Activated T-helper 2 cell treated with anti-CD3 and anti-CD28 coated beads, Interferon-gamma antibody, Interleukin-2, Interleukin-4, amounts not matched to agents 10 μg/mL and 5 μg/mL and 100 μg/mL, durations not matched to agents 14 hours and 24 hours and 36 hours (primary cell): ENCODE measurements around the gene PDS5A. TPM values are rescaled to one million over a fixed set of nuclear protein-coding genes. Genes with fewer than 3 reads are reported as not detected.
"Not testable (repeated sequence)": the region's sequence is repeated elsewhere in the genome, so short reads cannot be mapped to it uniquely, and the experiment has no call there.

Experiments used
- DNase-seq: peaks from one replicate; pipeline ENCODE4 v3.0.0; 2021; ENCODE audit warnings: low spot score
- H3K27ac Mint-ChIP-seq: one replicate; pipeline ENCODE4 v1.8.0; 2021; ENCODE audit warnings: mixed read lengths
- H3K27me3 Mint-ChIP-seq: one replicate; pipeline ENCODE4 v1.8.0; 2021; ENCODE audit warnings: low read depth, mixed read lengths
- H3K36me3 Mint-ChIP-seq: one replicate; pipeline ENCODE4 v1.8.0; 2021; ENCODE audit warnings: low read depth, mixed read lengths
- H3K4me1 Mint-ChIP-seq: one replicate; pipeline ENCODE4 v1.8.0; 2021; ENCODE audit warnings: low read depth, mixed read lengths
- H3K4me3 Mint-ChIP-seq: one replicate; pipeline ENCODE4 v1.8.0; 2021; ENCODE audit warnings: low read depth, mild to moderate bottlenecking, moderate library complexity, mixed read lengths
- H3K9me3 Mint-ChIP-seq: one replicate; pipeline ENCODE4 v1.8.0; 2021; ENCODE audit warnings: mixed read lengths
- intact Hi-C: fragments of 100-400 bp; cut with micrococcal nuclease; formaldehyde crosslinking; loops from one replicate; pipeline ENCODE4 v1.15.1; 2023
- total RNA-seq: library from RNA; stranded (reverse); gene quantifications from 2 replicates; pipeline ENCODE4 v1.2.3, GENCODE V29; 2022

Gene PDS5A, protein sequence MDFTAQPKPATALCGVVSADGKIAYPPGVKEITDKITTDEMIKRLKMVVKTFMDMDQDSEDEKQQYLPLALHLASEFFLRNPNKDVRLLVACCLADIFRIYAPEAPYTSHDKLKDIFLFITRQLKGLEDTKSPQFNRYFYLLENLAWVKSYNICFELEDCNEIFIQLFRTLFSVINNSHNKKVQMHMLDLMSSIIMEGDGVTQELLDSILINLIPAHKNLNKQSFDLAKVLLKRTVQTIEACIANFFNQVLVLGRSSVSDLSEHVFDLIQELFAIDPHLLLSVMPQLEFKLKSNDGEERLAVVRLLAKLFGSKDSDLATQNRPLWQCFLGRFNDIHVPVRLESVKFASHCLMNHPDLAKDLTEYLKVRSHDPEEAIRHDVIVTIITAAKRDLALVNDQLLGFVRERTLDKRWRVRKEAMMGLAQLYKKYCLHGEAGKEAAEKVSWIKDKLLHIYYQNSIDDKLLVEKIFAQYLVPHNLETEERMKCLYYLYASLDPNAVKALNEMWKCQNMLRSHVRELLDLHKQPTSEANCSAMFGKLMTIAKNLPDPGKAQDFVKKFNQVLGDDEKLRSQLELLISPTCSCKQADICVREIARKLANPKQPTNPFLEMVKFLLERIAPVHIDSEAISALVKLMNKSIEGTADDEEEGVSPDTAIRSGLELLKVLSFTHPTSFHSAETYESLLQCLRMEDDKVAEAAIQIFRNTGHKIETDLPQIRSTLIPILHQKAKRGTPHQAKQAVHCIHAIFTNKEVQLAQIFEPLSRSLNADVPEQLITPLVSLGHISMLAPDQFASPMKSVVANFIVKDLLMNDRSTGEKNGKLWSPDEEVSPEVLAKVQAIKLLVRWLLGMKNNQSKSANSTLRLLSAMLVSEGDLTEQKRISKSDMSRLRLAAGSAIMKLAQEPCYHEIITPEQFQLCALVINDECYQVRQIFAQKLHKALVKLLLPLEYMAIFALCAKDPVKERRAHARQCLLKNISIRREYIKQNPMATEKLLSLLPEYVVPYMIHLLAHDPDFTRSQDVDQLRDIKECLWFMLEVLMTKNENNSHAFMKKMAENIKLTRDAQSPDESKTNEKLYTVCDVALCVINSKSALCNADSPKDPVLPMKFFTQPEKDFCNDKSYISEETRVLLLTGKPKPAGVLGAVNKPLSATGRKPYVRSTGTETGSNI (N-terminal part only)
- total RNA-seq, result 117 and 120 TPM in 2 replicates

DNA sequence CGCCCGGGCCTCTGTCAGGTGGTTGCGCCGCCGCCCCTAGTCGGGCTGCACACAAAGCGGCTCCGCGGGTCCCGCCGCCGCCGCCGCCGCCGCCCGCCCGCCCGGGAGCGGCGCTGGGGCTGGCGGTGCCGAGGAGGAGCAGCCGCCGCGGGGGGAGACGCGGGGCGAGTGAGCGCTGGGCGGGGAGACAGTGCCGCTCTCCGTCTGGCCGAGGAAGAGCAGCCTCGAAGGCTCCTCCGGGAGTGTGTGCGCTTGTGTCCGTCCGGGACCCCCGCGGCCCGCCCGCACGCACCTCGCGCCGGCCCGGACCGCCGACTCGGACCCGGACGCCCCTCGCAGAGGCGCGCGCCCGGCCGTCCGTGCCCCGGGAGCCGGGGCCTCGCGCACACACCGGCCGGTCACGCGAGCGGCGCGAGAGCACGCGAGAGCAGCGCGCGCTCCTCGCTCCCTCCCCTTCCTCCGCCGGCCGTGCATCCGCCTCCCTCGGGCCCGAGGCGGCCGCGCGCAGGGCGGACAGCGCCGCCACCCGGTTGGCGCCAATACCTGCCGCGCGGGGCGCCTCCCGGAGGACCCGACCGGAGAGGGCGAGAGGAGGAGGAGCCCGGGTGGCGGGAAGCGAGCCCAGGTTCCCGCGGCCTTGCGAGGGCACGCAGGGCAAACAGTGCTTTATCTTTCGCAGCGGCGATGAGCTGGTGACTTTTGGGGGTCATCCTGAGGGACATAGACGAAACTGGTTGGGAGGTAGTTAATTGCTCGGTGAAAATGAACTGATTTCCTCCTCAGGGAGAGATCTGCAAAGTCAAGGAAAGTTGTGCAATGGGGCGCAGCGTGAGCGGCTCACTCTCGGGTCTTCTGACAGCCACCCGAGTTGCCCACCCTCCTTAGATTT lies at the start of gene PDS5A:
Gene PDS5A, minus strand, starts transcription at position 423 of the 889 bp plus-strand sequence. CDS start 1,334 bp downstream, outside the sequence.
- peak; percentile 89 for DNase-seq
- Mint-ChIP-seq H3K36me3 (peaks cover 34% of the 10 kb centered on the region), H3K4me3 (peak within 1 kb of the TSS; percentile 93), H3K27ac (peak within 1 kb of the TSS; percentile 93), H3K4me1 (peaks cover 23% of the 10 kb centered on the region), H3K9me3 (no peaks in the 10 kb centered on the region), H3K27me3 (no peaks in the 10 kb centered on the region)
- intact Hi-C loops, result loop anchor here (1.0 to 5.0 kb wide), 7 partner anchors 45 to 519 kb away; partner anchors contain the start of genes LIAS, RPL9, SMIM14 and UBE2K

DNA sequence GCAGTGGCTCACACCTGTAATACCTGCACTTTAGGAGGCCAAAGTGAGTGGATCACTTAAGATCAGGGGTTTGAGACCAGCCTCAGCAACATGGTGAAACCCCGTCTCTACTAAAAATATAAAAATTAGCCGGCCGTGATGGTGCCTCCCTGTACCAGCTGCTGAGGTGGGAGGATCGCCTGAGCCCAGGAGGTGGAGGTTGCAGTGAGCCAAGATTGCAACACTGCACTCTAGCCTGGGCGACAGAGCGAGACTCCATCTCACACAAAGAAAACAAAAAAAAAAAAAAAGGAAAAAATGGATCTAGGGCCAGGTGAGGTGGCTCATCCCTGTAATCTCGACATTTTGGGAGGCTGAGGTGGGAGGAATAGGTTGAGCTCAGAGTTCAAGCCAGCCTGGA lies 46.3 kb upstream of the PDS5A start:
- H3K27ac Mint-ChIP-seq, intact Hi-C loops, H3K4me1 Mint-ChIP-seq, H3K9me3 Mint-ChIP-seq, H3K4me3 Mint-ChIP-seq, DNase-seq, H3K27me3 Mint-ChIP-seq, H3K36me3 Mint-ChIP-seq: not testable (repeated sequence)

DNA sequence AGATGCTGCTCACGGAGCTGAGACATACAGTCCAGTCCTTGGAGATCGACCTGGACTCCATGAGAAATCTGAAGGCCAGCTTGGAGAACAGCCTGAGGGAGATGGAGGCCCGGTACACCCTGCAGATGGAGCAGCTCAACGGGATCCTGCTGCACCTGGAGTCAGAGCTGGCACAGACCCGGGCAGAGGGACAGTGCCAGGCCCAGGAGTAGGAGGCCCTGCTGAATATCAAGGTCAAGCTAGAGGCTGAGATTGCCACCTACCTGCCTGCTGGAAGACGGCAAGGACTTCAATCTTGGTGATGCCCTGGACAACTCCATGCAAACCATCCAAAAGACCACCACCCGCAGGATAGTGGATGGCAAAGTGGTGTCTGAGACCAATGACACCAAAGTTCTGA lies 43.4 kb upstream of the PDS5A start:
- DNase-seq, H3K9me3 Mint-ChIP-seq, H3K36me3 Mint-ChIP-seq, H3K27me3 Mint-ChIP-seq, intact Hi-C loops, H3K27ac Mint-ChIP-seq, H3K4me1 Mint-ChIP-seq, H3K4me3 Mint-ChIP-seq: not testable (repeated sequence)

DNA sequence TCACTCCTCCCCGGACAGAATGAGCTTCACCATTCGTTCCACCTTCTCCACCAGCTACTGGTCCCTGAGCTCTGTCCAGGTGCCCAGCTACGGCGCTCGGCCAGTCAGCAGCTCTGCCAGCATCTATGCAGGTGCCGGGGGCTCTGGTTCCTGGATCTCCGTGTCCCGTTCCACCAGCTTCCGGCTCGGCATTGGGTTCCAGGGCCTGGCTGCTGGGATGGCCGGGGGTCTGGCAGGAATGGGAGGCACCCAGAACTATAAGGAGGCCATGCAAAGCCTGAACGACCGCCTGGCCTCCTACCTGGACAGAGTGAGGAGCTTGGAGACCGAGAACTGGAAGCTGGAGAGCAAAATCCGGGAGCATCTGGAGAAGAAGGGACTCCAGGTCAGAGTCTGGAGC lies 42.5 kb upstream of the PDS5A start:
- H3K36me3 Mint-ChIP-seq, result no peaks in the 10 kb centered on the region
- H3K9me3 Mint-ChIP-seq, result no peaks in the 10 kb centered on the region
- intact Hi-C loops, result no loop called here
- H3K27me3 Mint-ChIP-seq, result peaks cover 1% of the 10 kb centered on the region
- no peak overlapping the region for H3K27ac Mint-ChIP-seq
- no peak for DNase-seq
- H3K4me3 Mint-ChIP-seq, result no peak overlapping the region
- no peaks in the 10 kb centered on the region for H3K4me1 Mint-ChIP-seq

DNA sequence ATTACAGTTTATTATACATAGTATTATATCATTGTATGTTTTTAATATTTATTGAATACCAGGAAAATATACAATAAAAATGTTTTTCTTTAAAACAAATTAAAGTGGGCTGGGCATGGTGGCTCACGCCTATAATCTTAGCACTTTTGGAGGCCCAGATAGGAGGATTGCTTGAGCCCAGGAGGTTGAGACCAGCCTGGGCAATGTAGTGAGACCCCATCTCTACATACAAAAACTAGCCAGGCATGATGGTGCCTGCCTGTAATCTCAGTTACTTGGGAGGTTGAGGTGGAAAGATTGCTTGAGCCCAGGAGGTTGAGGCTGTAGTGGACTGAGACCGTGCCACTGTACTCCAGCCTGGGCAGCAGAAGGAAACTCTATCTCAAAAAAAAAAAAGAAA lies 38.3 kb upstream of the PDS5A start:
- DNase-seq, result no peak
- no peaks in the 10 kb centered on the region for H3K36me3 Mint-ChIP-seq
- H3K4me3 Mint-ChIP-seq, result no peak overlapping the region
- intact Hi-C loops, result no loop called here
- H3K27ac Mint-ChIP-seq, result no peak overlapping the region
- H3K9me3 Mint-ChIP-seq, result no peaks in the 10 kb centered on the region
- peaks cover 1% of the 10 kb centered on the region for H3K27me3 Mint-ChIP-seq
- no peaks in the 10 kb centered on the region for H3K4me1 Mint-ChIP-seq

DNA sequence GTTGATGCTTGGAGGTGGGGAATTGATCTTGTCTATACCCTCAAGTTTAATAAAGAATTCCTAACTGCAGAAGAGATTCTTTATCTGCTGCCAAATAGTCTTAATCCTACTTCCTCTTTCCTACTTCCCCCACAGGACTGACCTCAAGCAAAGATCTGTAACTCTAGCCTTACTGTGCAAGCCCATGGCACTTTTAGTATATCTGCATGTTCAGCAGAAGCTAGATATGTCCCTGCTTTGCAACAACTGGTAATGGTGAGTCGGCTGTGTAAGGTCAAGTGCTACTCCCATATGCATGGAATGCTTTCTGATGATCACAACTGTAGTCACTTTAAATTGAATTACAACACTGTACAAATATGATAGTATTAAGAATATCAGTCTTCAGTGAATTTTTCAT lies 26.3 kb upstream of the PDS5A start:
- Mint-ChIP-seq H3K27me3 (no peaks in the 10 kb centered on the region), H3K9me3 (no peaks in the 10 kb centered on the region), H3K4me3 (no peak overlapping the region), H3K36me3 (no peaks in the 10 kb centered on the region), H3K4me1 (no peaks in the 10 kb centered on the region), H3K27ac (no peak overlapping the region)
- no peak for DNase-seq
- intact Hi-C loops, result no loop called here

DNA sequence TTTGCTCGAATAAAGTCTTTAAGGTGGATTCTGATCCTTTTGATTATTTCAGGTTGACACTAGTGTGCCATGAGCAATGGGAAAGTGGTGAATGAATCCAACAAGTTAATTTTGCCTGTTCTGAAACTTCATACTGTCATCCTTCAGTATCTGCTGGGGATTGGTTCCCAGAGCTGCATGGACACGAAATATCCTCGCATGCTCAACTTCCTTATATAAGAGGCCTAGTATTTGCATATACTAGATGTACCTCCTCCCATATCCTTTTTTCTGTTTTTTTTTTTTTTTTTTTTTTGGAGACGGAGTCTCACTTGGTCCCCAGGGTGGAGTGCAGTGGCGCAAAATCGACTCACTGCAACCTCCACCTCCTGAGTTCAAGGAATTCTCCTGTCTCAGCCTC lies 23.0 kb upstream of the PDS5A start:
- Mint-ChIP-seq H3K4me1 (no peaks in the 10 kb centered on the region), H3K9me3 (no peaks in the 10 kb centered on the region), H3K4me3 (no peak overlapping the region), H3K36me3 (no peaks in the 10 kb centered on the region), H3K27ac (no peak overlapping the region), H3K27me3 (no peaks in the 10 kb centered on the region)
- DNase-seq, result no peak
- intact Hi-C loops, result no loop called here

DNA sequence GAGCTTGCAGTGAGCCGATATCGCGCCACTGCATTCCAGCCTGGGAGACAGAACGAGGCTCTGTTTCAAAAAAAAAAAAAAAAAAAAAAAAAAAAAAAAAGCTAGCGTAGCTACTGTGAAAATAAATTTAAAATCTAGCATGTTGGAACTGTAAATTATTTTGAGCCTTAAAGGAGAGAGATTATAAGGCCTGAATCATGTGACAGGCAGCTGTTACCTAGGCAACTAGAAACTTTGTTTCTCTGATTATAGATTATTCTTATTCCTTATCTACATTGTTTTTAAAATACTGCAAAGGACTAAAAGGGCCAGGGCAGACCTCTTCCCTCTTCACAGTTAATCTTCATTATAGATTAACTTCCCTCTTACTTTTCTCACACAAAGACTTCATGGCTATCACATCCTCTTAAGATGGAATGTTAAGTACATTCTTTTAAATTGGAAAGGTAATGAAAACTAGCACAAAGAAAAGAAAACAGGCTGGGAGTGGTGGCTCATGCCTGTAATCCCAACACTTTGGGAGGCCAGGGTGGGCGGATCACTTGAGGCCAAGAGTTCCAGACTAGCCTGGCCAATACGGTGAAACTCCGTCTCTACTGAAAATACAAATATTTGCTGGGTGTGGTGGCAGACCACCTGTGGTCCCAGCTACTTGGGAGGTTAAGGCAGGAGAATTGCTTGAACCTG lies 21.1 kb upstream of the PDS5A start:
- Mint-ChIP-seq H3K36me3 (no peaks in the 10 kb centered on the region), H3K4me1 (no peaks in the 10 kb centered on the region), H3K9me3 (no peaks in the 10 kb centered on the region), H3K27ac (no peak overlapping the region), H3K4me3 (no peak overlapping the region), H3K27me3 (no peaks in the 10 kb centered on the region)
- intact Hi-C loops, result no loop called here
- no peak for DNase-seq

DNA sequence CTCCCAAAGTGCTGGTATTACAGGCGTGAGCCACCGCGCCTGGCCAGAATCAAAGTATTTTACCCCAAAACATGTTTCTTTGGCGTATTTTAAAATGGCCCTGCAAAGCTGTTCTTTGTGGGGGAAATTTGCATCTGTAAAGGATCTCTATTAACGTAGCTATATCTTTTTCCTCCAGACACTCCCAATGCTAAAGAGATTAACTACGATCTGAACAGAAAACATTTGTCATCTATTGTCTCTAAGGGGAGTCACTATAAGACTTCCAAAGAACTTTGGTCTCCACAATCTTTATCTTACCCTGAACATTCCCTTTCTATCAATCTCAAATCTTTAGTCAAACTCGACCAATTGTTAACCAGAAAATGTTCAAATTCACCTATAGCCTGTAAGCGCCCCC lies 19.1 kb upstream of the PDS5A start:
- DNase-seq, result no peak
- Mint-ChIP-seq H3K4me1 (no peaks in the 10 kb centered on the region), H3K36me3 (no peaks in the 10 kb centered on the region), H3K27me3 (no peaks in the 10 kb centered on the region), H3K4me3 (no peak overlapping the region), H3K27ac (no peak overlapping the region), H3K9me3 (no peaks in the 10 kb centered on the region)
- intact Hi-C loops, result no loop called here

DNA sequence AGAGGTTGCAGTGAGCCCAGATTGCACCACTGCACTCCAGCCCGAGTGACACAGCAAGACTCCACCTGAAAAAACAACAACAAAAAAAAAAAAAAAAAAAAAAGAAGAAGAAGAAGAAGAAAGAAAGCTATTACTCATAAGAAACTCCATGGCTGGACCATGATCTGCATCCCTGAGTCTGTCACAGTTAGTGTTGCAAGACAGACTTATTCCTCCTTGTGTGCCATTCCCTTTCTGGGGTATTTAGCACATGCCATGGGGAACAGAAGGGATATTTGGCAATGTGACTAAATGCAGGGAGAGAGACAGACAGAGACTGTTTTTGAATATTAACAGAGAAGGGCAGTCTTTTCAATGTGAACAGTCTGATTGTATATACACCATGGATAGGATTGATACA lies 16.7 kb upstream of the PDS5A start:
- intact Hi-C loops, result no loop called here
- Mint-ChIP-seq H3K27me3 (no peaks in the 10 kb centered on the region), H3K27ac (no peak overlapping the region), H3K36me3 (no peaks in the 10 kb centered on the region), H3K4me1 (no peaks in the 10 kb centered on the region), H3K9me3 (no peaks in the 10 kb centered on the region), H3K4me3 (no peak overlapping the region)
- DNase-seq, result no peak

DNA sequence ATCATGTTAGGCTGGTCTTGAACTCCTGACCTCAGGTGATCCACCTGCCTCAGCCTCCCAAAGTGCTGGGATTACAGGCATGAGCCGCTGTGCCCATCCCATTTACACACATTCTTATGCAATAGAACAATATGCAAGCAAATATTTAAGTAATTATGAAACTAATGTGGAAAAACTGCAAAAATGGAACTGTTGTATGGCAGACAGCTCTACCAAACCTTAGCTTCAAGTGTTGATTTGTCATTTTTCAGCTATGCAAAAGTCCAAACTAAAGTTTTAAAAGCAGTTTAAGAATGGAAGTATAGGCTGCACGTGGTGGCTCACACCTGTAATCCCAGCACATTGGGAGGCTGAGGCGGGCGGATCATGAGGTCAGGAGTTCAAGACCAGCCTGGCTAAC lies 11.7 kb upstream of the PDS5A start:
- DNase-seq, H3K4me1 Mint-ChIP-seq, H3K4me3 Mint-ChIP-seq, intact Hi-C loops, H3K27ac Mint-ChIP-seq, H3K9me3 Mint-ChIP-seq, H3K27me3 Mint-ChIP-seq, H3K36me3 Mint-ChIP-seq: not testable (repeated sequence)

DNA sequence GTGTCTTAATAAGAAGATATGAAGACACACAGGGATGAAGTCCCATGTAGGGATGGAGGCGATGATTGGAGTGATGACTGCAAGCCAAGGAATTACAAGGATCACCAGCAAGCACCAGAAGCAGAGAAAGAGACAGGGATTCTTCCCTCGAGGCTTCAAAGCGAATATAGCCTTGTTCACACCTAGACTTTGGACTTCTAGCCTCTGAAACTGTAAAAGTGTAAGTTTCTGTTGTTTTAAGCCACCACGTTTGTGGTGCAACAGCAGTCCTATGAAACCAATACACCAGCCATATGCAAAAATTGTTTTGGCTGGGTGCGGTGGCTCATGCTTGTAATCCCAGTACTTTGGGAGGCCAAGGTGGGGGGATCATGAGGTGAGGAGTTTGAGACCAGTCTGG lies 9.8 kb upstream of the PDS5A start:
- Mint-ChIP-seq H3K4me3 (no peak overlapping the region), H3K27ac (no peak overlapping the region), H3K27me3 (no peaks in the 10 kb centered on the region), H3K9me3 (no peaks in the 10 kb centered on the region), H3K36me3 (no peaks in the 10 kb centered on the region), H3K4me1 (no peaks in the 10 kb centered on the region)
- intact Hi-C loops, result no loop called here
- no peak for DNase-seq
